ENCODE measurements around the gene ADAMTS17. TPM values are rescaled to one million over a fixed set of nuclear protein-coding genes. Genes with fewer than 3 reads are reported as not detected.
"Not testable (repeated sequence)": the region's sequence is repeated elsewhere in the genome, so short reads cannot be mapped to it uniquely, and the experiment has no call there.

The ADAMTS17 gene
- total RNA-seq, 1 donor from 2014 or later = 1.4 TPM

DNA sequence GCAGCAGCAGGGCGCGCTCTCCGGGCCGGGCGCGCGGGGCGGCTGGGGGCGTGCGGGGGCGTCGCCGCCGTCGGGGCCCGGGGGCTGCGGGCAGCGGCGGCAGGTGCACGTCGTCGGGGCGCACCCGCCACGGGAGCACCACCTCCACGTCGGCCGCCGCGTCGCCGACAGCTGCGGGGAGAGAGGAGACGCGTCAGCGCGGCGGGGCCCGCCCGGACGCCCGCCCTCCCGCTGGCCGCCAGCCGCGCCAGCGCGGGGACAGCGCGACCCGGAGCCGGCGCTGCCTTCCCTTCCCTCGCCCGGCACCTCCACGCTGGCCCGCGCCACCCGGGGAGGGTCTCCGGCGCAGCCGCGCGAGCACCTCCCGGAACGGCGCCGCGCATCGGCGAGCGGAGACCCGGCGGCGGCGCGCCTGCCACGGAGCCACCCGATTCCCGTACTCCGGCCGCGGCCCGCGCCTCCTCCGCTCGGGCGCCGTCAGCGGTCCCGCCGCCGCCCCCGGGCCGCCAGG, 481 bp downstream of the ADAMTS17 start:
- ATAC-seq = peak; percentile 6
- intact Hi-C loops (cut with DNase I) = loop anchor here (10.0 kb wide), 2 partner anchors 264 to 664 kb away; partner anchors contain the start of genes ASB7 and LINS1
- DNase-seq (ENCODE audit: missing footprints) = peak; percentile 60

DNA sequence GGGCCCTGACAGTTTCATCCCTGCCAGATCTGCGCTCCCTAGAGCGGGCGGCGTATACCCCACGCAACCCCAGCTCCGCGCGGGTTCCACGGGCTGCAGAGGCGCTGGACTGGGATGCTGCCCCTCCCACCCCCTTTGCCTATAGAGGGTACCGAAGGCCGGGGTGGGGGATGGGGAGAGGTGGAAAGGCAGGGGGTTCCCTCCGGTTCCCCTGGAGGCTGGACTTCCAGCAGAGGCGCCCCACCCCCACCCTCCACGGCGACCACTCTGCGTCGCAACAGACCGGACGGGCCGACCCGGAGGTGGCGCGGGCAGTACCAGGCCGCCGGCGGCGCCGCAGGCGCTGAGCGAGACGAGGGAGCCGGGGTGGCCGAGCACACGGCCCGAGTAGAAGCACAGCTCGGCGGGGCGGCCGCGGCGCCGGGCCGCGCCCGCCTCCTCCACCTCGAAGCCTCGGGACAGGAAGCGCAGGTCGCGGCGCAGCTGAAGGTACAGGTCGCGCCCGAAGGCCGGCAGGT, 995 bp downstream of the ADAMTS17 start:
- DNase-seq (ENCODE audit: missing footprints) (peak; percentile 57), ATAC-seq (no peak)
- intact Hi-C loops (cut with DNase I) = loop anchor here (10.0 kb wide), 2 partner anchors 264 to 664 kb away; partner anchors contain the start of genes ASB7 and LINS1

DNA sequence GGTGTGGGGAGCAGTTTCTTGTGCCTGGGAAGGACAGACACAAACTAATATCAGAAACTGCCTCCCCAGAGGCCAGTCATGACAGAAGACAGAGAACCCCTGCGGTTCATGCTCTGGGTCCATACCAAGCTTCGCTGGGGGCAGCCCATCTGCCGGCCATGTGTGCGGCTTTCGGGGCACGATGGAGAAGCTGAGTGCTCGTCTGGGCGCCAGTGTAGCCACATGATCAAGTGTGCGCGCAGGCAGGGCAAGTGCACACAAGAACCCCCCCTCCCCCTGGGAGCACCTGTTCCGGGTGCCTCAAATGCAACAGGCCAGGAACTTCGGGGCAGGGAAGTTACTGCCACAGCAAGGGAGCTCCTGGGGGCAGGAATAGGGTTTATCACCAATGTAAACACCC, 1.8 kb downstream of the ADAMTS17 start:
- no peak for DNase-seq (ENCODE audit: missing footprints)
- ATAC-seq = no peak
- intact Hi-C loops (cut with DNase I) = loop anchor here (10.0 kb wide), 4 partner anchors 165 to 665 kb away; partner anchors contain the start of genes ASB7 and LINS1

DNA sequence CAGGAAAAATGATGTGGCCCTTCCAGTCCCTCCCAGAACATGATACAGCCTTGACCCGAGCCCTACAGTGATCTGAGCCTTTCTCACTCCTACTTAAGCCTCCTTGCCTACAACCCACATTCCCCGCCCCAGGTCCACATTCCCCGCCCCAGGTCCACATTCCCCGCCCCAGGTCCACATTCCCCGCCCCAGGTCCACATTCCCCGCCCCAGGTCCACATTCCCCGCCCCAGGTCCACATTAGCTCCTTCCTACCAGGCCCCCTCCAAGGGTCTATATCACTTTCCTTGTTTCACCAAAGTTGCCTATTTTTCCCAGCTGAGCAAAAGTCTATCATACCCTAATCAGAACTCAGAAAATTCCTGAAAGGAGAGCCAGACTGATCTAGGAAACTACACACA, 2.3 kb downstream of the ADAMTS17 start:
- intact Hi-C loops (cut with DNase I) = loop anchor here (10.0 kb wide), 2 partner anchors 165 to 375 kb away; no protein-coding TSS in a partner anchor
- not testable (repeated sequence) for DNase-seq (ENCODE audit: missing footprints); ATAC-seq

DNA sequence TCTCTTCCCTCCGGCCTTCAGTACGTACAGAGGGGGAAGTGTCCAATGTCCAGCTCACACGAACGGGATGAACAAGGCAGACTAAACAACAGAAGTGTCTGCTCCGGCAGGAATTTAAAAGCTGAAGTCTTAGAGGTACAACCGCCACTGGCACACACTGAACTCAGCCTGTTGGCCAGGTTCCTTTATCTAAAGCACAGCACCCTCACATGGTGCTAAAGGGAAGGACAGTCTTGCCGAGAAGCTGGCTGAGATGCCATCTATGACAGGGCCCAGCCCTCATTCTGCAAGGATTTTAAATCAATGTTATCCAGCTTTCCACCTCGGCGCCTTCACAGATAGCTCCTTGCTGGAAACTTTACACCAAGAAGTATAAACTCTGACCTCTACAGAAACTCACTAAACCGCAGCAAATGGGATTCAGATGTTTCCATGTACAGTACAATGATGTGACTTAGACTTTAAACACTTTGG, 2.8 kb downstream of the ADAMTS17 start:
- intact Hi-C loops (cut with DNase I) = loop anchor here (10.0 kb wide), 2 partner anchors 164 to 374 kb away; no protein-coding TSS in a partner anchor
- no peak for DNase-seq (ENCODE audit: missing footprints)
- peak; percentile 55 for ATAC-seq

DNA sequence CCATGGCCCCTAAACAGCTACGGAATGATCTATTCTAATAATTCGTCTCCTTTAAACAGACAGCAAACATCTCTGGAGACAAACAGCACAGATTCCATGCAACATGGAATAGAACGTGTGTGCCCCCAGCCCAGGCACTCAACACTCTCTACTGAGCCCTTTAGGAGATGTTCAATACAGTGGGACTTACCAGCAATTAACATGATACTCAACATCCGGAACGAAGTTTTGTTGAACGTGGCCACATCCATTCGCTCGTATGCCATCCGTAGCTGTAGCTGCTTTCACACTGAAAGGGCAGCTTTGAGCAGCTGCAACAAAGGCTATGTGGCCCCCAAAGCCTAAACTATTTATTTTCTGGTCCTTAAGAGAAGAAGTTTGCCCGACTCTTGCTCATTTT, 3.5 kb downstream of the ADAMTS17 start:
- no peak for ATAC-seq
- intact Hi-C loops (cut with DNase I) = loop anchor here (10.0 kb wide), 2 partner anchors 163 to 373 kb away; no protein-coding TSS in a partner anchor
- DNase-seq (ENCODE audit: missing footprints) = no peak

DNA sequence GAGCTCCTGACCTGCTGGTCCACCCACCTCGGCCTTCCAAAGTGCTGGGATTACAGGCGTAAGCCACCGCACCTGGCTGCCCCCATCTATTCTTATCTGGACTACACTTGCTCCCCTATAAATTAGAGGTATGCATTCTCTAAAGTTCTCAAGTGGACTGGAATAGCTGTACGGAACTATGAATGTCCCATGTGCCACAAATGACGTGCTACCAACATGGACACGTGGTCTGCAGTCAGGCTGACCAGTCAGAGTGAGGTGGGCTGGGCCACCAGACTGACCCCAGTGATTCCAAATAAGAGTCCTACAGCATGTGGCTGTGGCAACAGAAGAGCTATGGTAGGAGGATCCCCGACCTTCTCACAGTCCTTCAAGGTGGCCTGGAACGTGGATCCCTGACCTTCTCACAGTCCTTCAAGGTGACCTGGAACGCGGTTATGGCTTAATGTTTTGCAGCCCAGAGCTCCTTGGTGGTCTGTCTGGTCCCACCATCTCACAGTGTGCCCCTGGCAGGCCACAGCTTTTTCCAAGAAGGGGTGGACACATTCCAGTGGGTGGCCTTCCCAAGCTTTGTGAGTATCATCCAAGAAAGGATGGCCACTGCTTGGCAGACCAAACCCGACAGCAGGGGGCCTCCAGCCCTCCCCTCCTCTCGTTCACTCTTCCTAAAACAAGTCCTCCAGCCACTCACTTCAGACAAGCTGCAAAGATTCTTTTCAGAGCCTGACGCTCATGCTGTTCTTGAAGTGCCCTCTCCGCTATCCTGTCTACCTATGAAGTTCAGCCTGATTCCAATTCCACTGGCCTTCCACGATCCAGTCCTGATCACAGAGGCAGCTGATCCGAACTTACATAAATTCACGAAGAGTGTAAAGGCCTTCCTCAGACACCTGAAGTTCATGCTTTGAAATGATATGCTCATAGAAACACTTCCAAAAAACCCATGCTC, 4.4 kb downstream of the ADAMTS17 start:
- DNase-seq (ENCODE audit: missing footprints) (no peak), ATAC-seq (no peak)
- intact Hi-C loops (cut with DNase I) = loop anchor here (10.0 kb wide), 2 partner anchors 163 to 373 kb away; no protein-coding TSS in a partner anchor

DNA sequence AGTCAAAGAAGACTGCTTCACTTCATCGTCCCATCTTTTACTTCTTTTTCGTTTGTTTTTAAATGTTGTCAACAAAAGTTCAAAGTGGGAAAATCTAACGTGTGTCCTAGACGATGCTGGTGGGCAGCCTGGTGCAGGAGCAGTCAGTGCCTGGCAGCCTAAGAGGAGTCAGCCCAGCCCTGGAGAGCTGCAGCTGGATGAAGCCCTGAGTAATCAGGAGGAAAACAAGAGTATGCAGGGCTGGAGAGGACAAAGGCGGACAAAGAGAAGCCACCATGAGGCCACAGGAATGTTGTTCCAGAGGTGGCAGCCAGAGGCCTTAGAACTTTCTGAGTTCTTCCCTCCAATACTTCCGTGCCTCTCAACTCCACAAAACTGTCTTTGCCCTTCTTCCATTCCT, 5.7 kb downstream of the ADAMTS17 start:
- DNase-seq (ENCODE audit: missing footprints) = no peak
- ATAC-seq = no peak
- intact Hi-C loops (cut with DNase I) = loop anchor here (10.0 kb wide), 2 partner anchors 161 to 371 kb away; no protein-coding TSS in a partner anchor

DNA sequence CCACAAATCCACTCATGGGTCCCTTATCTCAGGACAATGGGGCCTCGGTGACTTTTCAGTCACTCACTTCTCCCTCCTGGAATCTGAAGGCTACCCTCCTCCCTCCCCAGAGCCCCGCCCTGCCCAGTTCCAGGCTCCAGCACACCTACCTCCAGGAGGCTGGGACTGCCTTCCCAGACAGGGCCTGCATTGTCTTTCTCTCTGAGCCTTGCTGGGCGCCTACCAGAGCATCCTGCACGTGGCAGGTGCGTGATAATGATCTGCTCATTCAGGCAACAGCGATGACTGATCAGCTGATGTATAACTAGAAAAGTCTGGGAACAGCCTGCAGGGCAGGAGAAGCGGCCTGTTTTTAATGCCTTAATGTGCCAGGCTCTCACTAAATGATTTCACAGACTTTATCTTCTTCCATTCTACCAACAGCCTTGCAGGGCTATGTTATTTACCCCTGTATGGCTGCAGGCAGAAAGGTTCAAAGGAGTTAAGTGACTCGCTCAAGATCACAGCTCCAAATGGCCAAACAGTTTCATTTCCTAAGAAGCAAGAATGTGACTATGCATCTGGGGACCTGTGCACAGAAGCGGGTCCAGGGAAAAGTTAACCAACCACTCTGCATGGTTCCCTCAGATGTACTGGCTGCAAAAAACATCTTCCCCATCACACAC, 6.3 kb downstream of the ADAMTS17 start:
- intact Hi-C loops (cut with DNase I) = loop anchor here (10.0 kb wide), 2 partner anchors 161 to 371 kb away; no protein-coding TSS in a partner anchor
- DNase-seq (ENCODE audit: missing footprints) (no peak), ATAC-seq (no peak)

DNA sequence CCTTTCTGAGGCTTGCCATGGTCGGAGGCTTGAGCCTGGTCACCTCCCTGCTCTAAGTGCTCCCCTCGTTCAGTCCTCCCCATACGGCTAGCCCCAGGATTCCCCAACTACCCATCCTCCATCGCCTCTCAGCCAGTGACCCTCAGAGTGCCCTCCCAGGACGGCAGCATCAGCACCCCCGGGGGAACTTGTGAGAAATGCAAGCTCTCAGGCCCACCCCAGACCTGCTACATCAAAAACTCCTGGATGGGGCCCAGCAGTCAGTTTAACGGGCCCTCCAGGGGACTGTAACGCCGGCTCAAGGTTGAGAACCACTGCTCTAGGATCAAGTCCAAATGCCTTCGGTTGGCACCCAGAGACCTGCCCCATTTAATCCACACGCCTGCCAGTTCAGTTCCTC, 6.9 kb downstream of the ADAMTS17 start:
- intact Hi-C loops (cut with DNase I) = loop anchor here (10.0 kb wide), 2 partner anchors 160 to 370 kb away; no protein-coding TSS in a partner anchor
- no peak for ATAC-seq

DNA sequence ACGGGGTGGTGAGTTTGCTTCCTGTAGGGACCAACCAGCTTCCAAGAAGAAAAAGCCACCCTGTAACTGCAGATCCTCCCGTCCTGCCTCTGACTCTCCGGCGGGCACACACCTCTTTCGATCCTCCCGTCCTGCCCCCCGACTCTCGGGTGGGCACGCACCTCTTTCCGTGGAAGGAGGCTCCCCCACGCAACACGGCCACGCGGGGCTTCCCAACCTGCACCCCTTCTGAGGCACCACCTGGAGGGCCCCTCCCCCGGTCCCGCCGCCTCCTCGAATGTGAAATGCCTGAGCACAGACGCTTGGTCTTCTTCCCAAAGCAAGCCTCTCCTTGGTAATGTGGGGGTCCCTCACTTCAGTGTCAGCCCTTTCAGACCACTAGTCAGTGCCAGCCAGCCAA, 7.3 kb downstream of the ADAMTS17 start:
- DNase-seq (ENCODE audit: missing footprints) (no peak), ATAC-seq (no peak)
- intact Hi-C loops (cut with DNase I) = loop anchor here (10.0 kb wide), 2 partner anchors 160 to 370 kb away; no protein-coding TSS in a partner anchor

More for the DNA sequence above, 6.9 kb downstream of the ADAMTS17 start:
- no peak for DNase-seq (ENCODE audit: missing footprints)

DNA sequence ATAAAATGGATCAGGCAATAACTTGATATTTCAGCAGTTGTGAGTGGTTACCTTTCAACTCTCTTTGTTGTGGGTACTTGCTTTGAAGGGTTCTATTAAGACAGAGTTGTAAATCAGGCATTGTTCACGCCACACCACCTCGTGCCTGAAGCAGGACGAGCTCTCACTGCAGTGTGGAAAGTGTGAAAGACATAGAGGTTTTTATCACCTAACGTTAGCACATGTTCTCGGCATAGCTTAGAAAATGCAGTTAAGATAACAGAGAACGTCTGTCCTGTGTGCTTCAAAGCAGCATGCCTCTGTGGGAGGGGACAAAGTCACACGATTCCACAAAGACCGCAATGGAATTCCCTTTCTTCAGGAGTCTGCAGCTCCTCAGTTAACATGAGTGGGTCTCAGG, 7.8 kb downstream of the ADAMTS17 start:
- DNase-seq (ENCODE audit: missing footprints) = no peak
- intact Hi-C loops (cut with DNase I) = loop anchor here (10.0 kb wide), 2 partner anchors 159 to 369 kb away; no protein-coding TSS in a partner anchor
- ATAC-seq = no peak

DNA sequence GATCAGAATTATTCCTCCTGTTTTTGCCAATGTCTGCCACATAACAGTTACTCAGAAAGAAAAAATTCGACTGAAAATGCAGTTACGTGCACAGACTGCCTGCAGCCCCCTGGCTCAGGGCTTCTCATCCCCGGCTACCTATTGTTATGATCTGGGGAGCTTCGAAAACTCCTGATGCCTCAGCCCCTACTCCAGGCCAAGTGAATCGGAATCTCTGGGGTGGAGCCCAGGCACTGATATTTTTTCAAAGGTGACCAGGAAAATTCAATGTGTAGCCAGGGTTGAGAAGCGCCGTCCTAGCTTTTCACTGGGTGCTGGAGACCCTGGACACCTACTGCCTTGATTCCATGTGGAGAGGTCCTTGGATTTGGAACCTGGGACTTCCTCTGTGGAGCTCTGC, 8.5 kb downstream of the ADAMTS17 start:
- no peak for ATAC-seq
- intact Hi-C loops (cut with DNase I) = loop anchor here (10.0 kb wide), 2 partner anchors 158 to 368 kb away; no protein-coding TSS in a partner anchor

DNA sequence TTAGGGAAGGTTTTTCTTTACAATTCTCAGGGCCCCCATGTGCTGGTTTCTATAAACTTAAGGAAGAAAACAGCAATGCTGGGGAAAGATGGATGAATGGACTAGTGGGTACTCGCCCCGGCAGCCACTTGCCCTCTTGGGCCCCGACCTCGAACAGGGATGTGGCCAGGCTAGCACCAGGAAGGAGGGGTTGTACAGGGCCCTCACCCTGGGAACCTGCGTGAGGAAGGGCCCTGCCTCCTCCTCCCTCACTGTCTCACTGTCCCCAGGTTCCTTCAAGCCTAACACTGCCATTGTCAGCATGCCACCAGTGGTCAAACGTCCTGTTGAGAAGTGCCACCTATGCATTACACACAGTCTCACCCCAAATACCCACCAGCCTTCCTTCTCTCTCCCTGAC, 9.1 kb downstream of the ADAMTS17 start:
- intact Hi-C loops (cut with DNase I) = loop anchor here (10.0 kb wide), 2 partner anchors 158 to 368 kb away; no protein-coding TSS in a partner anchor
- no peak for DNase-seq (ENCODE audit: missing footprints)

More for the DNA sequence above, 8.5 kb downstream of the ADAMTS17 start:
- DNase-seq (ENCODE audit: missing footprints) = no peak

DNA sequence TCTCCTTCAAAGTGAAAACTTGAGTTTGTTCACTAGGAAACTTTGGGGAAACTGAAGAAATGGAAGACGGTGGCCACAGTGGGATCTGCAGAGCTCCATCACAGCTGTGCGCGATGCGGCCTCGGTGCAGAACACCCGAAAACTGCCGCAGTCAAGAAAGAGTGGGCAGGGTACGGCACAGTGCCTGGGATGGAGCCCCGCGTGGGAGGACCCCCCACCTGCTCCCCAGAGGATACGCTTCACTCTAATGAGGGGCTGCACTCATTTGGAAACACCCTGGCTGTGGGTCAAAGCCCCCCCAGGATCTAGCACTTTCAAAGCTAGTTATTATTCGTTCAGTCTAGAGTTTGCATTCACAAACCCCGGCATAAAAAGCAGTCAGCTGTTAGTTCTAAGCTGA, 9.5 kb downstream of the ADAMTS17 start:
- no peak for DNase-seq (ENCODE audit: missing footprints)
- no peak for ATAC-seq
- intact Hi-C loops (cut with DNase I) = loop anchor here (10.0 kb wide), 2 partner anchors 157 to 367 kb away; no protein-coding TSS in a partner anchor

More for the DNA sequence above, 9.1 kb downstream of the ADAMTS17 start:
- ATAC-seq = no peak

DNA sequence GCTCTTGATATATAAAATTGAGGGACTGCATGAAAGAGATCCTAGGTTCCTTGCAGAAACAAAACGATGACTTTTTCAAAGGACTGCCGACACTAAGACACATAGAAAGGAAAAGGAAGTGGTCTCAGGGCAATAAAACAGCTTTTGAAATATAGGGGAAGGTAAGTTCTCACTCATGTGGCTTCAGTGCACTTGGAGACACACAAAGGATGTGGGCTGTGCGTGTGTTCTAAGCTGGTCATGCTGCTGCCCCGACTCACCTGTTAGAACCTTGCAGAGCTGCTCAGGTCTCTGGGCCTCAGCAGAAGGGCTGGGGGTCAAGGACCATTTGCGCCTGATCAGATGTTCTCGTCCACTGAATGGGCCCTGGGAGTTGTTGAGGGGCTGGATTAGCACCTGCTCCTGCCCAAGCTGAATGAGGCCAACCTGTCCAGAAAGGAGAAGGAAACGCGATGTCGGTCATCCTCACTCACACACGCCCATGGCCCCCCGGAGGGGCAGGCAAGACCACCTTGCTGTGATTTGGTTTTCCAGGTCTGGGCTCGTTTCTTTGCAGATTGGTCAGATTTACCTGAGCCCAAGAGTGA, 11.1 kb downstream of the ADAMTS17 start:
- intact Hi-C loops (cut with DNase I) = loop anchor here (10.0 kb wide), 2 partner anchors 156 to 366 kb away; no protein-coding TSS in a partner anchor
- ATAC-seq (no peak), DNase-seq (ENCODE audit: missing footprints) (no peak)

DNA sequence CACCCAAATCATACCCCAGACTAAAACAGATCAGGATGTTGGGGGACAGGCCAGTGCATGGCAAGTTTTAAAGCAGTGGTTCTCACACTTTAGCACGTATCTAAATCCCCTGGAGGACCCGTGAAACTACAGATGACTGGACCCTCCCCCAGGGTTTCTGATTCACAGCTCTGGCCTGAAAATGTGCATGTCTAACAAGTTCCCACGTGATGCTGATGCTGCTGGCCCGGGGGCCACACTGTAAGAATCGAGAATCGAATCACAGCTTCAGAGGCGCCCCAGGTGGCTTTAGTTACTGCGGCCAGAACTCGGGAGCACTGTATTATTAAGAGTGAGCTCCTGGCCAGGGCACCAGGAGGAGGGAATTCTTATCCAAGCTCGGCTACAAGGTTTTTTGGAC, 11.6 kb downstream of the ADAMTS17 start:
- DNase-seq (ENCODE audit: missing footprints) (no peak), ATAC-seq (no peak)
- intact Hi-C loops (cut with DNase I) = loop anchor here (10.0 kb wide), 2 partner anchors 155 to 365 kb away; no protein-coding TSS in a partner anchor

DNA sequence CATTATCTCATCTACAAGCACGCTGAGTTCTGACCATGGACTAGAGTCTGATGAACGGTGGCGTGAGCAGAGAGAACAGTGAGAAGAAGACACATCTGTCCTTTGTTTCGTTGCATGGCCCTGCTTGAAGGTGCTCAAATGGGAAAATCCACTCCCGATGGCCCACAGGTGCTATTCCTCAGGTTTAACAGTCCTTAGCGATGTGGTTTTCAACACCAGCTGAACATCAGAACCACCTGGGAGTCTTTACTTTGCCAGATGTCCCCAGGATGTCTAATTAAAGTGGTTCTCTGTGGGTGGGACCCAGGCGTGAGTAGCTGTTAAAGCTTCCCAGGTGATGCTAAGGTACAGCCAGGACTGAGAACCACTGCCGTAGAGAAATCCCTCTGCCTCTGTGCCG, 13.0 kb downstream of the ADAMTS17 start:
- no peak for DNase-seq (ENCODE audit: missing footprints)
- intact Hi-C loops (cut with DNase I) = no loop called here
- ATAC-seq = no peak
